Right kidney (tissue), 1 donor: ENCODE results near the gene TMEM123.

Experiments used
- DNase-seq: peaks from one replicate; pipeline ENCODE4 v3.0.0-alpha.2; 2016

Gene TMEM123

GRCh38 chr11:102426570-102426969 is 26.0 kb downstream of the TMEM123 start:
- DNase-seq = no peak

GRCh38 chr11:102426000-102426399 is 26.6 kb downstream of the TMEM123 start:
- DNase-seq = no peak

GRCh38 chr11:102423936-102424335 is 28.6 kb downstream of the TMEM123 start:
- DNase-seq = no peak

- no peak for DNase-seq
These were observed 29.5 kb downstream of the TMEM123 start for GRCh38 chr11:102422817-102423712.

DNA sequence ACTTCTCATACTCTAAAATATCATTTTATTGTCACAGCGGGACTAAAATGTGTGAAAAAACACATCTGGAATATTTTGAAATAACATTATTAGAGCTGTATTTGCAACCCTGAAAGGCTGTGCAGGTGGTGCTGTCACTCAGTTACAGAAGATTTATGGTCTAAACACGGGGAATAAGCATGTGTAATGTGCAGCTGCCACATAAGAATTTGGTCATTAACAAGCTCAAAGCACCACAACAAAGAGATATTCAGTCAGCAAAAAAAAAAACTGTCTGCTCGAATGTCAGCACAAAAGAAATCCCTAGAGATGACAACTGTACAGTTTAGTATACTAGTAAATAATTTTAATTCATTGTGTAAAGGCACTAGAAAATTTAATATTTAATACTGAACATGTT is 31.3 kb downstream of the TMEM123 start:
- DNase-seq = no peak

GRCh38 chr11:102420547-102420946 is 32.0 kb downstream of the TMEM123 start:
- DNase-seq = no peak

- DNase-seq = no peak
These were observed 33.4 kb downstream of the TMEM123 start for GRCh38 chr11:102419181-102419580.

- no peak for DNase-seq
These were observed 35.6 kb downstream of the TMEM123 start for GRCh38 chr11:102416976-102417375.

DNA sequence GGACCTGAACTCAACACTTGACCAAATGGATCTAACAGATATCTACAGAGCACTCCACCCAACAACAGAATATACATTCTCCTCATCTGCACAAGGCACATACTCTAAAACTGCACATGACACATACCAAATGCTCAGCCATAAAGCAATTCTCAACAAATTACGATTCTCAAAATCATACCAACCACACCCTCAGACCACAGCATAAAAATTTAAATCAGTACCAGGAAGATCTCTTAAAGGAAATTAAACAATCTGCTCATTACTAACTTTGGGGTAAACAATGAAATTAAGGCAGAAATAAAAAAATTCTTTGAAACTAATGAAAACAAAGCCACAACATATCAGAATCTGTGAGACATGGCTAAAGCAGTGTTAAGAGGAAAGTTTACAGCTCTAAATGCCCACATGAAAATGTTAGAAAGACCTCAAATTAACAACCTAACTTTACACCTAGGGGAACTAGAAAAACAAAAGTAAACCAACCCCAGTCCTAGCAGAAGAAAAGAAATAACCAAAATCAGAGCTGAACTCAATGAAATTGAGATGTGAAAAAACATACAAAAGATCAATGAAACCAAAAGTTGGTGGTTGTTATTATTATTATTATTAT is 37.2 kb downstream of the TMEM123 start:
- DNase-seq = no peak

DNA sequence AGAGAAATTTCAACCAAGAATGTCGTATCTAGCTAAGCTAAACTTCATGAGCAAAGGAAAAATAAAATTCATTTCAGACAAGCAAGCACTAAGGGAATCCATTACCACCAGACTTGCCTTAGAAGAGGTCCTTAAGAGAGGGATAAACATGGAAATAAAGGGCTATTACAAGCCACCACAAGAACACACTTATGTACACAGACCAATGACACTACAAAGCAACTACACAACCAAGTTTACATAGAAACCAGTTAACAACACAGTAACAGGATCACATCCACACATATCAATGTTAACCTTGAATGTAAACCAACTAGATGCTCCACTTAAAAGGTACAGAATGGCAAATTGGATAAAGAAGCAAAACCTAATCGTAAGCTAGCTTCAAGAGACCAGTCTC is 38.0 kb downstream of the TMEM123 start:
- no peak for DNase-seq

DNA sequence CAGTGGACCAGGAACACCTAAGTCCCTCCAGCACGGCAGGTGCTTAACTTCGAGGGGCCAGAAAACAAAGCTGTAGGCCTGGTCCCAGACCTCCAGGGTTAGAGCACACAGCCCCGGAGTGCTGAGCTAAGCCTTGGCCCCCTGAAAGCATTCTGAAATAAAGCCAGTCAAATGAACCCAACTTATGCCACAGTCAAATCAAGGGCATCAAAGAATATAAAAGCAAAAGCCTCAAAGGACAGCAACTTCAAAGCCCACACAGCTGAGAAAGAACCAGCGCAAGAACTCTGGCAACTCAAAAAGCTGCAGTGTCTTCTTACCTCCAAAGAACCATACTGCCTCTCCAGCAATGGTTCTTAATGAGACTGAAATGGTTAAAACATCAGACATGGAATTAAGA is 39.1 kb downstream of the TMEM123 start:
- no peak for DNase-seq

DNA sequence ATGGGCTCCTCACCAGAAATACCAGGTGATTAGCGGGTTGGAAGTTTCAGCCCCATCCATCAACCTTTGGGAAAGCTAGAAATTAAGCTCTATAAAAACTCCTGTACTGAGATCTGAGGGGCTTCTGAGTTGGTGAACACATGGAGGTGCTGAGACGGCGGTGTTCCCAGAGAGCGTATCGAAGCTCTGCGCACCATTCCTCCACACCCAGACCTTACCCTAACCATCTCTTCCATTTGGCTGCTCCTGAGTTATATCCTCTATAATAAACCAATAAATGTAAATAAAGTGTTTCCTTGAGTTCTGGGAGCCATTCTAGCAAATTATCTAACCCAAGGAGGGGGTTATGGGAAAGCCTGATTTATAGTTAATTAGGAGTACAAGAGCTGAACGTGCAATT is 41.4 kb downstream of the TMEM123 start:
- DNase-seq = no peak

DNA sequence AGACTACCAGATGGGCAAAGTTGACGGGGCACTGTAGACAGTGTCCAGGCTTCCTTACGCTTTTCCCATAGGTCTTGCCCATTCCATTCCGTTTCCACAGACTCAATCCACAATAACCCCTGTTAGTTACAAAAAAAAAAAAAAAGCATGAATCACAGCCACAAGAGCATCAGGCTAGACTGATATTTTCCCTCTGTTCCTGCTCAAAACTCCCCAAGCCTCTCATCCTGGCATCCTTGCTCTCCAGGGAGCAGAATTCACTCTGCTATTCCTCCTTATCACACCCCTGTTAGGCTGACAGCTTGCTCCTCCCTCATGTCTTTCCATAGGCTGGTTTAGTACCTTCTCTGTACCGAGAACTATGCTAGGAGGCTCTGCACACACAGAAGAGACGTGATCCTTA is 42.2 kb downstream of the TMEM123 start:
- no peak for DNase-seq

DNA sequence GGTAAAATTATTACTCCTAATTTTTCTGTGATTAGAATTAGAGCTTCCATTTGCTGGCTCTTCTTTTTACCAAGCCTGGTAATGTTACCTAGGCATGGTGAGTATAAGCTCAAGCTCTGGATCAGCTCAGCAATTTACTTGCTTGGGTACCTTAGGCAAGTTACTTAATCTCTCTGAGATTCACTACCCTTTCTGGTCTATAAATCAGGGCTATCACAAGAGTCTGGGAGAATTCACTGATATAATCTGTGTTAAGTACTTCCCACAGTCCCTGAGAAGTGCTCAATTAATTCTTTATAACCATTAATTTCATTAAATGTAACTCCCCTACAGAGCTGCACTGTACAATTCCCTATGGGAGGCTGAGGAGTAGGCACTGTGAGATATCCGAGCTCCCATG is 44.2 kb downstream of the TMEM123 start:
- DNase-seq = no peak

DNA sequence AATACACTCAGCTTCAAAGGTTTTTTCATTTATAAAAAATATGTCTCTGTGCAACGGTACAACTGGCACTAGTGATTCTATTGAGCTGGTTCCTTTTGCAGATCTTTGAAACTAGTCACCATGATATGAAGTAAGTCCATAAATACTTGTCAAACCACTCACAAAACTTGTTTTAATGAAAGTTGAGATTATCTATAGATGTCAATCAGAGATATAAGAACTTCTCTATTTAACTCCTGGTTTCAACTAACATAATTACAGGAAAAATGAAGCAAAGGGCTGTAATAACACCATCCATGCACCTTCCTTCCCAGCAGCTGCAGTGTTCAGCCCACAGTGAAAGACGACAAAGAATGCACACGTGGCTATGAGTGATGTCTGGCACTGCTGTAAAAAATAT is 44.7 kb downstream of the TMEM123 start:
- DNase-seq = no peak

GRCh38 chr11:102406099-102406498 is 46.5 kb downstream of the TMEM123 start:
- DNase-seq = no peak

GRCh38 chr11:102405501-102405900 is 47.1 kb downstream of the TMEM123 start:
- no peak for DNase-seq

- no peak for DNase-seq
These were observed 50.0 kb downstream of the TMEM123 start for GRCh38 chr11:102402548-102402947.

DNA sequence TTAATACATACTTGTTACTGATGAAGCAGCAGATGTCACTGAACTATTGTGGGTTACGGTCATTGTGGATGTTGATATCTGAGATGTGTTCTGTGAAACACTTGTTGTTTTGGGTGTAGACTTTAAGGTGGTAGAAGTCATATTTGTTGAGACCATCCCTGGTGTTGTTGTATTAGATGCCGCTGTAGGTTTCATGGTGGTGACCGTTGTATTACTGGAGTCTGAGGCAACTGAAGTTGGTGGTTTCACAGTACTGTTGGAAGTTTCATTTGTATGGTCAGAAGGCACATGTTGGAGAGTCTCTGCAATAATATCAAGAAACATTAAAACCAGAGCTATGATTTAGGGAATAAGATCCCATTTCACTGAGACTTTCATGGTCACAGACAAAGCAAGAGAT is 50.7 kb downstream of the TMEM123 start:
- no peak for DNase-seq

- no peak for DNase-seq
These were observed 52.0 kb downstream of the TMEM123 start for GRCh38 chr11:102400603-102401002.

GRCh38 chr11:102399189-102399588 is 53.4 kb downstream of the TMEM123 start:
- no peak for DNase-seq

GRCh38 chr11:102398297-102398696 is 54.3 kb downstream of the TMEM123 start:
- DNase-seq = no peak

GRCh38 chr11:102396708-102397563 is 55.6 kb downstream of the TMEM123 start:
- no peak for DNase-seq
